Stimulated activated CD4-positive, alpha-beta T cell treated with anti-CD3 and anti-CD28 coated beads, Interleukin-2, amount 100 ng/mL, for 24 hours (primary cell): ENCODE data around the gene AKAP9.
"Not testable (repeated sequence)": the region's sequence is repeated elsewhere in the genome, so short reads cannot be mapped to it uniquely, and the experiment has no call there.

Experiments
- DNase-seq, 2 donors: peaks; one replicate each; pipeline ENCODE4 v3.0.0-alpha.2; 2020

Gene AKAP9

DNA sequence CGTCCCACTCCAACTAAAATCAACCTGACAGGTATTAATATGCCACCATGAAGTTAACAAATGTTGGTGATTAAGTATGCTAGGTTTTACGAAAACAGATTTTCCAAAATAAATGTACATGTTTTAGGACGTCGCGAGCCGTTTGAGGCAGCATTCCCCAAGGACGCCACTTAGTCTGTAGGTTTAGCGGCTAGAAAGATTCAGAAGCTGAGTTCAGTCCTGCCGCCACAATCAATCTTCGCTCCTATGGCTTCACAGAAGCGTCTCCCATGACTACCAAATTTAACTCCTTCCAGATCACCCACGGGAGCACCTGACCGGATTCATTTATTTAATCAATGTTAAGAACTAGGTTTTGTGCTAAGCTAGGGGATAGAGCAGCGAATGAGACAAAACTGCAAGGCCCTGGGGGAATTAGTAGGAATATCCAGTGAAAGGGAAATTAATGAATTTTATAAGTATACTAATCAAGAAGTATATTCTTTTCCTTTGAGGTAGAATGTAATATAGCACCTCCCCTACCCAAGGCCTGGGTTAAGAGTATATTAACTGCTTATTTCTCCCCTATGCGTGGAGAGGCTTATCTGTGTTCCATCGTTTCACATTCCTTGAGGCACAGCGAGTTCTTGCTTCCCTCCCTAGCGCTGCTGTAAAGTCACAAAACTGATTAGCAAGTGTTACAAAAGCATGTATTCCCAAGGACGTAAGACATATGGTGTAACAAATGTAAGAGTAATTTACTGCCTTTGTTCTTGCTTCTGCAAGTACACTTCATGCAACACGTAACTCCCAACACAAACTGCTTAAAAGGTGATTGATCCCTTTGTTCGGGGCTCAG is 194.6 kb downstream of the AKAP9 start:
- DNase-seq, result peak in 1 of 2 donors; percentile 17

DNA sequence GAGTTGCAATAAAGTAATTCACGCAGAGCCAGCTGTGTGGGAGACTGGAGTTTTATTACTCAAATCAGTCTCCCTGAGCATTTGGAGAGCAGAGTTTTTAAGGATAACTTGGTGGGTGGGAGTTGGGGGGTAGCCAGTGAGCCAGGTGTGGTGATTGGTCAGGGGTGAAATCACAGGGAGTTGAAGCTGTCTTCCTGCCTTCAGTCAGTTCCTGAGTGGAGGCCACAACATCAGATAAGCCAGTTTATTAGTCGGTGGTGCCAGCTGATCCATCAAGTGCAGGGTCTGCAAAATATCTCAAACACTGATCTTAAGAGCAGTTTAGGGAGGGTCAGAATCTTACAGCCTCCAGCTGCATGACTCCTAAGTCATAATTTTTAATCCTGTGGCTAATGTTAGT is 196.9 kb downstream of the AKAP9 start:
- no peak for DNase-seq

DNA sequence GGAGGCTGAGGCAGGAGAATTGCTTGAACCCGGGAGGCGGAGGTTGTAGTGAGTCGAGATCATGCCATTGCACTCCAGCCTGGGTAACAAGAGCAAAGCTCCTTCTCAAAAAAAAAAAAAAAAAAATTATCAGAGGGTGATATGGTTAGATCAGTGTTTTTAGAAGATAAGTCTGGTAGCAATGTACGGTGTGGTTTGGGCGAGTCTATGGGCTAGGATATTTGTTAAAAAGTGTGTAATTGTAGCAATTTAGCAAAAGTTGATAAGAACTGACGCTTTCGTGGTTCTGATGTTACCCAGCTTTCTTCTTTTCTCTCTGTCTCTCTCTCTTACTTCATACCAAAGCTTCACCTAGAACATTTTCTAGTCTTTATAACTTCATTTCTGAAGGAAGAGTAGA is 200.5 kb downstream of the AKAP9 start:
- DNase-seq, result no peak

DNA sequence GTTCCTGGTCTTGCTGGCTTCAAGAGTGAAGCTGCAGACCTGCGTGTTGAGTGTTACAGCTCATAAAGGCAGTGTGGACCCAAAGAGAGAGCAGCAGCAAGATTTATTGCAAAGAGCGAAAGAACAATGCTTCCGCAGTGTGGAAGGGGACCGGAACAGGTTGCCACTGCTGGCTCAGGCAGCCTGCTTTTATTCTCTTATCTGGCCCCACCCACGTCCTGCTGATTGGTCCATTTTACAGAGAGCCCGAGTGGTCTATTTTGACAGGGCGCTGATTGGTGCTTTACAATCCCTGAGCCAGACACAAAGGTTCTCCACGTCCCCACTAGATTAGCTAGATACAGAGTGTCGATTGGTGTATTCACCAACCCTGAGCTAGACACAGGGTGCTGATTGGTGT is 202.1 kb downstream of the AKAP9 start:
- DNase-seq, result not testable (repeated sequence)

DNA sequence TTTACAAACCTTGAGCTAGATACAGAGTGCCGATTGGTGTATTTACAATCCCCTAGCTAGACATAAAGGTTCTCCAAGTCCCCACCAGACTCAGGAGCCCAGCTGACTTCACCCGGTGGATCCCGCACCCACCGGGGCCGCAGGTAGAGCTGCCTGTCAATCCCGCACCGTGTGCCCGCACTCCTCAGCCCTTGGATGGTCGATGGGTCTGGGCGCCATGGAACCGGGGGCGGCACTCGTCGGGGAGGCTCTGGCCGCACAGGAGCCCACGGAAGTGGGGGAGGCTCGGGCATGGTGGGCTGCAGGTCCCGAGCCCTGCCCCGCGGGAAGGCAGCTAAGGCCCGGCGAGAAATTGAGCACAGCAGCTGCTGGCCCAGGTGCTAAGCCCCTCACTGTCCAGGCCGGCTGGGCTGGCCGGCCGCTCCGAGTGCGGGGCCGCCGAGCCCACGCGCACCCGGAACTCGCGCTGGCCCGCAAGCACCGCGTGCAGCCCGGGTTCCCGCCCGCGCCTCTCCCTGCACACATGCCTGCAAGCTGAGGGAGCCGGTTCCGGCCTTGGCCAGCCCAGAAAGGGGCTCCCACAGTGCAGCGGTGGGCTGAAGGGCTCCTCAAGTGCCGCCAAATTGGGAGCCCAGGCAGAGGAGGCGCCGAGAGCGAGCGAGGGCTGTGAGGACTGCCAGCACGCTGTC is 202.7 kb downstream of the AKAP9 start:
- not testable (repeated sequence) for DNase-seq

DNA sequence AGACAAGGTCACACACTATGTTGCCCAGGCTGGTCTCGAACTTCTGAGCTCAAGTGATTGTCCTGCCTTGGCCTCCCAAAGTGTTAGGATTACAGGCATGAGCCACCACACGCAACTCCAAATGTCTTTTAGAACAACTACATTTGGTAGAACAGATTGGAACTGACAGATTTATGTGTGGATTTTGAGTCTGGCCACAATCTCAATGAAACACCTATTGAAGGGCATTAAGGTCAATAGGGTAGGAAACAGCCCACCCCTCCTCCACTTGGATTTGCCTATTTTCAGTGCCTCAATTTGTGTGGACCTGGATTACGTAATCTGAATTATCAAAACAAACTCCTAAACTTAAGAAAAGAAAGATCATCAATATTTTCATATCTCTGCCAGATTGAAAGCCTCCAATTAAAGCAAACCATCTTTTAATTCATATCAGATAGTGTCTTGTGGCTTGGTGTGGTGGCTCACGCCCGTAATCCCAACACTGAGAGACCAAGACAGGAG is 209.1 kb downstream of the AKAP9 start:
- no peak for DNase-seq

DNA sequence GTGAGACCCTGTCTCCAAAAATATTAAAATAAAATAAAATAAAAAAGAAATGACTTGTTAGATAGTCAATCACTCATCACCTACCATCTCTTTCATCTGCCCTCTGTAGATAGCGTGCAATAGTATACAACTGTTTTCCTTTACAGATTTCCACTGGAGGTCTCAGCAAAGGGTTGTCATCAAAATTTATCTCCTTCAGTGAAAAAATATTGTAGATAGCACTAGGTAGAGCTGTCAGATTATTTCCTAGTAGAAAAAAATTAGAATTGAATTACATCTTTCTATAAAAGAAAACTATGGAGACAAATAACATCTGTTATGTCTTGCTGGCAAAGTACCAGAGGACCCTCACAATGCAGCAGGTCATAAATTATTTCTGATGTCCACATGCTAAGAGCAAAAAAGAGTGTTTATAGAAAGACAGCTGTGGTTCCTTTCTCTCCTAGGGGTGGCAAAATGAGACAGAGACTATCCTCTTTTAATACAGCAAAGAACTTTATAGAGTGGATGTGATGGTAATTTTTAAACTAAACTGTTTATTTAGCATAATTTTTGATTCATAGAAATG is 209.9 kb downstream of the AKAP9 start:
- DNase-seq, result no peak

DNA sequence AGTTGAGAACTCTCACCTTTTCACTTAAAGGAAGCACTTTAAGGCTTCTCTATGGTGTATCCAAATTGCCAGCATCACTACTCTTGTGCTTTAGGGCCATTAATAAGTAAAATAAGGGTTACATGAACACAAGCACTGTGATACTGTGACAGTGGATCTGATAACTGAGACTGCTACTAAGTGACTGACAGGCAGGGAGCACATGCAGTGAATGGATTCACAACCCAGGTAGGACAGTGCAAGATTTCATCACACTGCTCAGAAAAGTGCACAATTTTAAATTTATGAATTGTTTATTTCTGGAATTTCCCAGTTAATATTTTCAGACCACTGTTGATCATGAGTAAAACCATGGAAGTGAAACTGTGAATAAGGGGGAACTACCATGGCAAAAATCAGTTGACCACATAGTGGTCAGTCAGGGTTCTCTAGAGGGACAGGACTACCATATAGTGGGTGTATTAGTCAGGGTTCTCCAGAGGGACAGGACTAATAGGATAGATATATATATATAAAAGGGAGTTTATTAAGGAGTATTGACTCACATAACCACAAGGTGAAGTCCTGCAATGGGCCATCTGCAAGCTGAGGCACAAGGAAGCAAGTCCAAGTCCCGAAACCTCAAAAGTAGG is 214.6 kb downstream of the AKAP9 start:
- no peak for DNase-seq

DNA sequence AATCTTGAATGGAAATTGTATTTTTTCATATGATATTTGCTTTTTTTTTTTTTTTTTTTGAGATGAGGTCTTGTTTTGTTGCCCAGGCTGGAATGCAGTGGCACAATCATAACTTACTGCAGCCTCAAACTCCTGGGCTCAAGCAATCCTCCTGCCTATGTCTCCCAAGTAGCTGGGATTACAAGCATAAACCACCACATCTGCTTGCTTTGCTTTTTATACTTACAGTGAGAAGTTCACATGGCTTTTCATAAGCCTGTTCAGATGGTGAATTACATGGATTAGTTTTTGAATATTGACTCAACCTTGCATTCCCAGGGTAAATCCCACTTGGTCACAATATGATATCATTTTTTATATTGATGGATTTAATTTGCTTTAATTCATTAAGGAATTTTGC is 216.3 kb downstream of the AKAP9 start:
- DNase-seq, result no peak

DNA sequence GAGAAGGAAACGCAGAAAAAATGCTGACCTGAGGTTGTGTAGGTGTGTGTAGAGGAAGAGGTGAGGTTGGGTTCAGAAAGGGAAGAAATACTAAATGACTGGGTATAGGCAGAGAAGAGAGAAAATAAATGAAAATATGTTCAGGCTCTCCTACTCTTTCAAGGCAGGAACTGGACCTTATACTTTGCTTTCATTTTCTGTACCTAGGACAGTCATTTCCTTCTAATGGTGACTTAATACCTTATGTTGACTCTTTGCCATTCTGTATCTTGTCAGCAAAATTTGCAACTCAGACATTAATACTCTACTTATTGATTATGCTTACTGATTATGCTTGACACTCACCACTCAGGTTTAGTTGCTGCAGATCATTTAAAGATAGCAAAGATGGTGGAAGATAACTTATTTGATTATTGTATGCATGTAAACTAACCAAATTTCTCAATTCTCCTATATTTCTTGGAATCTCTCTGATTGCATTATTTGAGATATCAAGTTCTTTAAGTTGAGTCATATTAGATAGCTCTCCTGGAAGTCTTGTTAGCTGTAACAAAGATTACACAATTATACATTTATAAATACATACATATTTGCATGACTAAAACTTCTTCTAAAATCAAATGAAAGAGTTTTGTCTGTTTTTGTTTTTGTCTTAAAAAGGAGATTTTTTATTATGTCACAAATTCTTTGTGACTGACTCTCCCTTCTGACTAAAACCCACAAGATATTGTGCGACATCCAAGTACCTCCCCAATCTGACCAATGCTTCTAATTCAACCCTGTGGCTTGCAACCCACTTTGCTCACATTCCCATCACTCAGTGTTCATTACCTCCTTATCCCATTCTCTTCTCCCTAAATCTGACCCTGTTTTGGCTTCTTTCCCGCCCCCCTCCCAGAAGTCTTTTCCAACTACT is 218.3 kb downstream of the AKAP9 start:
- no peak for DNase-seq
